Activated T-cell treated with anti-CD3 and anti-CD28 coated beads, Interleukin-2, amount 50 U/mL, for 48 hours (primary cell): ENCODE measurements around the gene NID1.
A peak's percentile ranks its signal among the peaks of the same experiment; 100 is the strongest.

Source experiments
- DNase-seq, 2 experiments: peaks; one replicate each; pipeline ENCODE4 v3.0.0-alpha.2; 2020

Gene NID1

GRCh38 chr1:236064674-236065508, at the start of gene NID1:
NID1 (minus strand) TSS chr1:236065090; CDS start chr1:236065079, 11 bp downstream.
- peak; percentile 31 to 49 for DNase-seq

GRCh38 chr1:236114076-236114747, 49.3 kb upstream of the NID1 start:
- no peak for DNase-seq

GRCh38 chr1:236113324-236114032, 48.6 kb upstream of the NID1 start:
- DNase-seq: no peak

GRCh38 chr1:236112332-236112627, 47.4 kb upstream of the NID1 start:
- DNase-seq: no peak

- no peak for DNase-seq
These were observed 46.8 kb upstream of the NID1 start for GRCh38 chr1:236111527-236112331.

GRCh38 chr1:236110137-236110536, 45.2 kb upstream of the NID1 start:
- no peak for DNase-seq

GRCh38 chr1:236108027-236108648, 43.2 kb upstream of the NID1 start:
- no peak for DNase-seq

- no peak for DNase-seq
These were observed 42.4 kb upstream of the NID1 start for GRCh38 chr1:236107121-236107907.

GRCh38 chr1:236103646-236104218, 38.8 kb upstream of the NID1 start:
- peak; percentile 66 to 69 for DNase-seq

- DNase-seq: no peak
These were observed 38.2 kb upstream of the NID1 start for GRCh38 chr1:236103059-236103458.

- no peak for DNase-seq
These were observed 37.7 kb upstream of the NID1 start for GRCh38 chr1:236102611-236103010.

GRCh38 chr1:236101233-236102200, 36.6 kb upstream of the NID1 start:
- no peak for DNase-seq

GRCh38 chr1:236100799-236101198, 35.9 kb upstream of the NID1 start:
- DNase-seq: no peak

GRCh38 chr1:236099355-236099974, 34.6 kb upstream of the NID1 start:
- no peak for DNase-seq

GRCh38 chr1:236098267-236098666, 33.4 kb upstream of the NID1 start:
- no peak for DNase-seq

GRCh38 chr1:236096660-236097482, 32.0 kb upstream of the NID1 start:
- peak; percentile 90 for DNase-seq

GRCh38 chr1:236095705-236096520, 31.0 kb upstream of the NID1 start:
- DNase-seq: no peak

GRCh38 chr1:236092899-236093298, 28.0 kb upstream of the NID1 start:
- no peak for DNase-seq
